Measurements from ENCODE around the gene RABAC1. TPM values are rescaled to one million over a fixed set of nuclear protein-coding genes. Genes with fewer than 3 reads are reported as not detected.

Gene RABAC1
- total RNA-seq, 2 donors from 2014 or later: 114 to 122 TPM

GRCh38 chr19:42003506-42004294 is 44.6 kb upstream of the RABAC1 start:
- Histone ChIP-seq H3K4me1 (ENCODE audit: control insufficient read depth, insufficient read depth, low read length) (no peaks in the 10 kb centered on the region), H3K27me3 (ENCODE audit: control insufficient read depth, insufficient read depth, low read length, poor library complexity, severe bottlenecking) (peaks cover 37% of the 10 kb centered on the region), H3K27ac (ENCODE audit: low read depth, low read length) (no peak overlapping the region), H3K36me3 (ENCODE audit: control insufficient read depth, insufficient read depth, low read length) (no peaks in the 10 kb centered on the region), H3K9me3 (ENCODE audit: control insufficient read depth, low read length) (no peaks in the 10 kb centered on the region), H3K9ac (ENCODE audit: extremely low read depth, low read length, poor library complexity, severe bottlenecking) (no peak overlapping the region), H3K4me3 (ENCODE audit: low read length) (no peak overlapping the region)
- Mint-ChIP-seq H3K4me1 (no peaks in the 10 kb centered on the region), H3K9me3 (no peaks in the 10 kb centered on the region), H3K36me3 (ENCODE audit: low read depth) (no peaks in the 10 kb centered on the region), H3K27me3 (ENCODE audit: insufficient read depth) (peaks cover 43% of the 10 kb centered on the region), H3K27ac (no peak overlapping the region), H3K4me3 (no peak overlapping the region)
- 90 to 94% methylated on average over 12 to 21 of the region's 21 CpGs for WGBS, 2 experiments (ENCODE audit: insufficient coverage in 1 of 2, insufficient read length in 1 of 2)
- DNase-seq: no peak
- no peak for TF ChIP-seq CTCF (conservative IDR thresholded peaks at IDR 0.05)

- no peak for TF ChIP-seq CTCF (conservative IDR thresholded peaks at IDR 0.05)
- Mint-ChIP-seq H3K9me3 (no peaks in the 10 kb centered on the region), H3K4me3 (no peak overlapping the region), H3K27me3 (ENCODE audit: insufficient read depth) (peaks cover 80% of the 10 kb centered on the region), H3K4me1 (peaks cover 2% of the 10 kb centered on the region), H3K27ac (no peak overlapping the region), H3K36me3 (ENCODE audit: low read depth) (no peaks in the 10 kb centered on the region)
- no peaks in the 10 kb centered on the region for H3K9me3 ChIP-seq (ENCODE audit: control insufficient read depth, low read length)
- 88 to 97% methylated on average over 7 of the region's 7 CpGs for WGBS, 2 experiments (ENCODE audit: insufficient coverage in 1 of 2, insufficient read length in 1 of 2)
- H3K36me3 ChIP-seq (ENCODE audit: control insufficient read depth, insufficient read depth, low read length): no peaks in the 10 kb centered on the region
- H3K4me1 ChIP-seq (ENCODE audit: control insufficient read depth, insufficient read depth, low read length): no peaks in the 10 kb centered on the region
- peaks cover 75% of the 10 kb centered on the region for H3K27me3 ChIP-seq (ENCODE audit: control insufficient read depth, insufficient read depth, low read length, poor library complexity, severe bottlenecking)
- H3K4me3 ChIP-seq (ENCODE audit: low read length): no peak overlapping the region
- DNase-seq: no peak
- H3K9ac ChIP-seq (ENCODE audit: extremely low read depth, low read length, poor library complexity, severe bottlenecking): no peak overlapping the region
- H3K27ac ChIP-seq (ENCODE audit: low read depth, low read length): no peak overlapping the region
Measured at GRCh38 chr19:41999878-42000208, 40.7 kb upstream of the RABAC1 start.

- Histone ChIP-seq H3K4me1 (ENCODE audit: control insufficient read depth, insufficient read depth, low read length) (no peaks in the 10 kb centered on the region), H3K9ac (ENCODE audit: extremely low read depth, low read length, poor library complexity, severe bottlenecking) (no peak overlapping the region), H3K9me3 (ENCODE audit: control insufficient read depth, low read length) (no peaks in the 10 kb centered on the region), H3K4me3 (ENCODE audit: low read length) (no peak overlapping the region), H3K27ac (ENCODE audit: low read depth, low read length) (no peak overlapping the region), H3K36me3 (ENCODE audit: control insufficient read depth, insufficient read depth, low read length) (no peaks in the 10 kb centered on the region), H3K27me3 (ENCODE audit: control insufficient read depth, insufficient read depth, low read length, poor library complexity, severe bottlenecking) (peaks cover 81% of the 10 kb centered on the region)
- no peak overlapping the region for H3K27ac Mint-ChIP-seq
- no peaks in the 10 kb centered on the region for H3K9me3 Mint-ChIP-seq
- peak; percentile 78 for DNase-seq
- H3K4me1 Mint-ChIP-seq: peaks cover 2% of the 10 kb centered on the region
- 14 to 24% methylated on average over 23 to 55 of the region's 55 CpGs for WGBS, 2 experiments (ENCODE audit: insufficient coverage in 1 of 2, insufficient read length in 1 of 2)
- peaks cover 85% of the 10 kb centered on the region for H3K27me3 Mint-ChIP-seq (ENCODE audit: insufficient read depth)
- H3K36me3 Mint-ChIP-seq (ENCODE audit: low read depth): no peaks in the 10 kb centered on the region
- H3K4me3 Mint-ChIP-seq: no peak overlapping the region
- no peak for TF ChIP-seq CTCF (conservative IDR thresholded peaks at IDR 0.05)
Measured at GRCh38 chr19:41999071-41999877, 40.2 kb upstream of the RABAC1 start.
